ENCODE measurements around the gene FAM117A.

DNA sequence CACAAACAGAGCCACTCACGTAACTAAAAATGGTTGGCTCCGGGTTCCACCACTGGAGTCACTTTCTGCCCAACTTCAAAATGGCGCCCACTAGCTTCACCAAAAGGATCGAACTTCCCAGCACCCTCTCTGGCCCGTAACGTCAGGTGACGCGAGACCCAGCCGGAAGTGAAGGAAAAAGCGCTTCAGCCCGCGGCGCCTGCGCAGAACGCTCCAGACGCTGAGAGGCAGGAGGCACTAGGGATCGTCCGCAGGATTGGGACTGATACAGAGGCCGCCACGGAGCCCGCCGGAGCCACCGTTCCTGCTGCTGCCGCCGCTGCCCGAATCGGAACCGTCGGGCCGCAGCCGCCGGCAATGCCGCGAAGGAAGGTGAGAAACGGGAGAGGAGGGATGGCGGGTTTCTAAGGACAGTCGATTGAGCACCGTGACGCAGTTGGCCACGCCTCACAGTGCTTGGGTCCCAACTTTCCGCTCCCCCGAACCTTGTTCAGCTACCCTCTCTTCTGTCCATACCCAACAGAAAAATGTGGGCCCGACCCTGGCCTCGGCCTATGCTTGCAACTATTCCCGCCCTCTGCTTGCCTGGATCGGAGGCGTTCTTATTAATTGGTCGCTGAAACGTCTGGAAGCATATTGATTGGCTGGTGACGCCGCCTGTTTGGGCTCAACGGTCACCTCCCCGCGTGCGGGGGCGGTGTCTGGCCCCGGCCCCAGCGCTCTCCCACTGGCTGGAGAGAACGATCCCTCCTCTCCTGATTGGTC lies 24.7 kb upstream of the FAM117A start, which contains the start of gene KAT7:
- TF ChIP-seq, protein P1, sequence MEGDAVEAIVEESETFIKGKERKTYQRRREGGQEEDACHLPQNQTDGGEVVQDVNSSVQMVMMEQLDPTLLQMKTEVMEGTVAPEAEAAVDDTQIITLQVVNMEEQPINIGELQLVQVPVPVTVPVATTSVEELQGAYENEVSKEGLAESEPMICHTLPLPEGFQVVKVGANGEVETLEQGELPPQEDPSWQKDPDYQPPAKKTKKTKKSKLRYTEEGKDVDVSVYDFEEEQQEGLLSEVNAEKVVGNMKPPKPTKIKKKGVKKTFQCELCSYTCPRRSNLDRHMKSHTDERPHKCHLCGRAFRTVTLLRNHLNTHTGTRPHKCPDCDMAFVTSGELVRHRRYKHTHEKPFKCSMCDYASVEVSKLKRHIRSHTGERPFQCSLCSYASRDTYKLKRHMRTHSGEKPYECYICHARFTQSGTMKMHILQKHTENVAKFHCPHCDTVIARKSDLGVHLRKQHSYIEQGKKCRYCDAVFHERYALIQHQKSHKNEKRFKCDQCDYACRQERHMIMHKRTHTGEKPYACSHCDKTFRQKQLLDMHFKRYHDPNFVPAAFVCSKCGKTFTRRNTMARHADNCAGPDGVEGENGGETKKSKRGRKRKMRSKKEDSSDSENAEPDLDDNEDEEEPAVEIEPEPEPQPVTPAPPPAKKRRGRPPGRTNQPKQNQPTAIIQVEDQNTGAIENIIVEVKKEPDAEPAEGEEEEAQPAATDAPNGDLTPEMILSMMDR (IDR thresholded peaks at IDR 0.05), result no peak
- no peak for TF ChIP-seq EZH2 (IDR thresholded peaks at IDR 0.05; ENCODE audit: borderline replicate concordance, insufficient read depth, low read depth, low read length, poor library complexity, severe bottlenecking)

Data from B cell (primary cell).